DMS53 treated with DMSO at 0.1 percent for 48 hours (cell line): Measurements from ENCODE around the gene TXNDC5.
"Not testable (repeated sequence)": the region's sequence is repeated elsewhere in the genome, so short reads cannot be mapped to it uniquely, and the experiment has no call there.

Experiments used
- DNase-seq: peaks from one replicate; lab custom pipeline; 2025; ENCODE audit not compliant: unreplicated experiment; lab: John Stamatoyannopoulos, UW

Gene TXNDC5

DNA sequence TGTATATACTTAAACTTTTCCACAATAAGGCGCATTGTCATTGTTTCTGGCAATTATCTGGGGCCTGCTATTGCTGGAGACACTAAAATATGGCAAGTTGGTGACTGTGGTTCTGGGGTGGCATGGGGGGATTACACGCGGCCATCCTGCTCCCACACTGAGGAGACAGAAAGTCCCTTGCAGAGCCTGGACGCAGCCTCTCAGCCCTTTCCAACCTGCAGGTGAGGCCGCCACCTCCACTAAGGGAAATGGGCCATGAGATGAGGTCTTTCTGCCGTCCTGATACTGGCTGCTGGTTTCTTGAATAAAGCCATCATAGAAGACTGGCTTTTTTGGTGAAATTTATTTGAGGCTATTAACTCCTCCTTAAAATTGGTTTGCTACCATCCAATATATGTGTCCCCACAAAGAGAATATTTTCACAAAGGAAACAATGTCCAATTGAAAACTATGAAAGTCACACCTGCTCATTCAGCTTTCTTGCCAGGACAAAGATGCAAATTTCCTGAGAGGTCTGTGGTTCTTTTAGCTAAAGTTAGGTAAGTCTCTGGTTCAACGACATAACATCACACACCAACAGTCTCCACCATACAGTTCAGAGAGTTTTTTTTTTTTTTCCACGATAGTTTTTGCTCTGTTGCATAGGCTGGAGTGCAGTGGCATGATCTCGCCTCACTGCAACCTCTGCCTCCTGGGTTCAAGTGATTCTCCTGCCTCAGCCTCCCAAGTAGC is 13.0 kb downstream of the TXNDC5 start:
- DNase-seq, result no peak

GRCh38 chr6:7896465-7896987 is 14.1 kb downstream of the TXNDC5 start:
- no peak for DNase-seq

DNA sequence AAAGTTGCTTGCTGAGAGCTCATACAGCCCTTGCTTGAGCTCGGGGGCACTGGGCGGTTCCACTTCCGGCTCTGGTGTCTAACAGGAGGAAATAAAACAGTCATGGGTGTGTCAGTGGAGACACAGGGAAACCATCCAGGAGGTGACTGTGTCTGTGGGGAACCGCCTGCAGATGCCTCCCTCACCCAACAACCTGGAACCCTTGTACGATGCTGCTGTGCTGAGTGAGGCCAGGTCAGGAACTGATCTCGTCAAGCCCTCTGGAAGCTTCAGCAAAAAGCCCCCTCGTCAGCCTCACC is 15.5 kb downstream of the TXNDC5 start:
- DNase-seq, result no peak

- DNase-seq, result no peak
Observed at GRCh38 chr6:7894262-7895124, 16.1 kb downstream of the TXNDC5 start.

DNA sequence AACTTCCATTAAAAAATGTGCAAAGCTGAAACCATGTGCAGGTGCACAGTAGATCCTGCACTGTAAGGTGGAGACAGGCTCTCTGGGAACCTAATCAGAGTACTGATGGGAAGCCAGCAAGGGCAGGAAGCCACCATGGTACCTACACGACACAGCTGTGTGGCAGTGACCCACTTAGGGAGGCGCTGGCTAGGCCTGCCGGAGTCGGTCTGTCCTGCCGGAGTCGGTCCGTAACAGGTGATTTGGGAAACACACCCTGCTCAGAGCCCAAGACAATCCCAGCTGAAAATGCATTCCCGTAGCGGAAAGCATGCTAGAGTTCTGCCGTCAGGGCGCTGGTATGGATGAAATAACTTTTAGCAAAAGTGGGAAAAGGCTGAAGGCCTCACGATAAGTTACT is 17.2 kb downstream of the TXNDC5 start:
- DNase-seq, result no peak

DNA sequence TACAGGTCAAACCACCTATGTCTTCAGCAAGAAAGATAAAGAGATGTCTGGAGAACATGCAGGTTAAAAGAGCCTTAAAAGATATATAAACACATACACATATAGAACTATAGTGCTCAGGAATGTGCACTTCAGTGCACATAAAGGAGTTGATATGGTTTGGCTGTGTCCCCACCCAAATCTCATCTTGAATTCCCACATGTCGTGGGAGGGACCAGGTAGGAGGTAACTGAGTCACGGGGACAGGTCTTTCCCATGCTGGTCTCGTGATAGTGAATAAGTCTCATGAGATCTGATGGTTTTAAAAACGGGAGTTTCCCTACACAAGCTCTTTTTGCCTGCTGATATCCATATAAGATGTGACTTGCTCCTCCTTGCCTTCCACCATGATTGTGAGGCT is 18.2 kb downstream of the TXNDC5 start:
- DNase-seq, result not testable (repeated sequence)

DNA sequence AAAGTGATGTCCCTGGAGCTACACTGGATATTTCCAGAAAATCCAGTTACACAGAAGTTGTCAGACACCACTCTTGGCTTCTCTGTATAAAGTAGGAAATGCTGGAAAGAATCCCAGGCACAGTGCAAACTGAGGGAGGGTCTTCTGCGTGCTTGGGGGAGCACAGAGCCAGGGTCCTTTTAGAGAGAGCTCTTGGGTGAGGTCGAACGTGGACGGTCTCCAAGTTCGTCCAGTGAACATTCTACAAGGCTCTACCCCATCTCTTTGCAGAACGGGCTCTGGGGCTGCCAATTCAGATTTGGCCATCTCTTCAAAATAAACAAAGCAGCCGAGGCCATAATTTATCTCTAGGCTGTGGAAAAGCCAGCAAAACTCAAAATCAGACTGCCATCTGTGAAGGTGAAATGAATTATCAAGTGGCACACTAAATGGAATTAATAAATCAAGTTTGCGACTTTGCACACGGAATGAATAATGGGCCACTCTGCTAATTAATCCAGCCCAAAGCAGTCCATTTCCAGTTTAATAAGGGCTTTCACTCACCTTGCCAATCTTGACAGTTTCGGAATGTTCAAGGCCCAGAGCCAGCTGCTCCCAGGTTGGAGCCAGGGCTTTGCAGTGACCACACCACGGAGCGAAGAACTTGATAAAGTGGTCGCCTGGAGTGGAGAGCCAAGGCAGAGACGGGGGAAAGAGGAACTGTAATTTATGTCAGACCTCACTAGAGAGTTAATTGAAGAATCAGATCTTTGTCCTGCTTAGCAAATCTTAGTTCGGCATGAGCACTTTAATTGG is 19.3 kb downstream of the TXNDC5 start:
- no peak for DNase-seq

DNA sequence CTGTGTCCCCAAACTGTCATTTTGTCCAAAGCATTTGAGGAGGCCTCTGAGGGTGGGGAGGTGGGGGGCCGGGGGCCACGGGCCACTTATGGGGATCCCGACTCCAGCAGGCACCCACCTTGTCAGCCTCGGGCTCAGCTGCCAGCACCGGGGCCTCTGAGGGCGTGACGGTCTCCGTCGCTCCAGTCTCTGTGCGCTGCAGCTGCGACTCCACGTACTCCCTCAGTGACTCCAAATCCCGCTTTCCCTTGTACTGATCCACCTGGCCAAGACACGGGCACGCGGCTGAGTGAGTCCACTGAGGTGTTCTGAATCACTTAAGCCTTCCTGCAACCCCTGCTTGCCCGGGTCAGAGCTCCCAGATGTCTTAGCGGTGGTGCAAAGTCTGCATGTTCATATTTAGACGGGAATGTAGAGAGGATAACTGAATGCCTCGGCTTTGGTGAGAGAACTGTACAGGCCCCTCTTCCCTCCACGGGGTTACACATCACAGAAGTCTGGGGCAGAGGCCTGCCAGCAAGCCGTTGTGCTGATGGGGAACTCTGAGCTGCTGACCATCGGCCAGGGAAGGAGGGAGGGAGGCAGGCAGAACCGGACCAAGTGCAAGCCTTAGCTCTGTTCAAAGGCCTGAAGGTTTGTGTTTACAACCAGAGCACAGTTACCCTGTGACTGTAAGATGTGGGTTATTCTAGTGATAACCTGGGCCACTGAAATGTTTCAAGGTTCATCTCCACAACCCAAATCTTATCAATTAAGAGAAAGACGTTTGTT is 21.8 kb downstream of the TXNDC5 start:
- no peak for DNase-seq

GRCh38 chr6:7887278-7887991 is 23.2 kb downstream of the TXNDC5 start:
- no peak for DNase-seq

DNA sequence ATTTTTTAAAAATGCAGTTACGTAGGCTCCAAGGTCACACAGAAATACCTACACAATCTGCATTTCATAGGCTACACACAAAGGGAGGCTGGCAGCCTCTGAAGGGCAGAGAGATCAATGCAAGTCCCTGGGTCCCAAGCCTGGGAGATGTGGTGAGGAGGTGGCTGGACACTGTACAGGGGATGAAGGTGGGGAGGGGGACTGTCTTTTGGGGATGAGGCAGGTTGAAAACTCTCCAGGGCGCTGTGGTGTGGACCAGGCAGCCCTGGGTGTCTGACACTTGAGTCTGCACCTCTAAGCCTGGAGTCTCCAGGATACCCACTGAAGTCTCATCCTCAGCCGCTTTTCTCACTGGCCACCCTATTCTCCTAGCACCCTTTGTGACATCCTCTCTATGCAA is 24.5 kb downstream of the TXNDC5 start:
- no peak for DNase-seq

DNA sequence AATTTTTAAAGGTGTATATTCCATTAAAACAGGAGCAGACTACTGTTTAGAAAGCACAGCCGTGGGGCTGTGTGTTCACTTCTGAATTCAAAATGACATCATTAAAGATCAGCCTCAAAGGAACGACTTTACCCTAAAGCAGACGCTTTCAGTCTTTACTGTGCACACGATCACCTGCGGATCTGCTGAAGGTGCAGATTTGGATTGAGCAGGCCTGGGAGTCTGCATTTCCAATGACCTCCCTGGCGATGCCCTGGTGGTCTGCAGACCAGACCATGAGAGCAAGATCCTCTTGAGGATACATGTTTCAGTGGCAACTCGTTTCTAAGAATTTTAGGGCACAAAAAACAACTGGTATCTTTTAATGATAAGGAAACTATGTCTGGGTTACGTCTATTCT is 27.2 kb downstream of the TXNDC5 start:
- no peak for DNase-seq

- DNase-seq, result no peak
Observed at GRCh38 chr6:7882505-7883257, 27.9 kb downstream of the TXNDC5 start.

GRCh38 chr6:7881765-7882500 is 28.7 kb downstream of the TXNDC5 start:
- DNase-seq, result no peak

GRCh38 chr6:7880718-7881107 is 29.9 kb downstream of the TXNDC5 start:
- DNase-seq, result no peak

GRCh38 chr6:7879980-7880717 is 30.4 kb downstream of the TXNDC5 start:
- DNase-seq, result no peak

- DNase-seq, result no peak
Observed at GRCh38 chr6:7879579-7879978, 31.0 kb downstream of the TXNDC5 start.

DNA sequence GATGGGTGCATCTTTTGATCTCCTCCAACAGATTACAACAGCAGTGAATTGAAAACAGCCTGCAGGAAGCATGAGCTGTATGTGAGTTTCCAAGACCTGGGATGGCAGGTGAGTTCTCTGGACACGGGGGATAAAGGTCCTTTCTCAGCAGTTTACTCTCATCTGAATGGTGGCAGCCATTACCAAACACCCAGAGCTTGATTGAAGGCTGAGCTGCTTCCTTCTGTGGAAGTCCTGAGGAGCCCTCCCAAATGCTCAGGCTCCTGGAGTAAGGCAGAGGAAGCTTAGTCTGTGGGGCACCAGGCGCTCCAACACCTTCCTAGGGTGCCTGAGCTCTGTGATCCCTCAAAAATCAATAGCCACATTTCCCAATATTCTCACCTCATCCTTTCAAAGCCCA is 31.5 kb downstream of the TXNDC5 start:
- DNase-seq, result no peak

- no peak for DNase-seq
Observed at GRCh38 chr6:7878401-7878964, 32.1 kb downstream of the TXNDC5 start.
